HPDE6-E6E7 (cell line): ENCODE data around the gene EYA2.
A peak's percentile ranks its signal among the peaks of the same experiment; 100 is the strongest.

ENCODE experiments used
- DNase-seq: peaks from one replicate; pipeline ENCODE4 v3.0.0; 2011; ENCODE audit warnings: missing footprints; ENCODE audit errors: extremely low spot score

The EYA2 gene

GRCh38 chr20:47139934-47140535, 245.4 kb downstream of the EYA2 start:
- peak; percentile 62 for DNase-seq

DNA sequence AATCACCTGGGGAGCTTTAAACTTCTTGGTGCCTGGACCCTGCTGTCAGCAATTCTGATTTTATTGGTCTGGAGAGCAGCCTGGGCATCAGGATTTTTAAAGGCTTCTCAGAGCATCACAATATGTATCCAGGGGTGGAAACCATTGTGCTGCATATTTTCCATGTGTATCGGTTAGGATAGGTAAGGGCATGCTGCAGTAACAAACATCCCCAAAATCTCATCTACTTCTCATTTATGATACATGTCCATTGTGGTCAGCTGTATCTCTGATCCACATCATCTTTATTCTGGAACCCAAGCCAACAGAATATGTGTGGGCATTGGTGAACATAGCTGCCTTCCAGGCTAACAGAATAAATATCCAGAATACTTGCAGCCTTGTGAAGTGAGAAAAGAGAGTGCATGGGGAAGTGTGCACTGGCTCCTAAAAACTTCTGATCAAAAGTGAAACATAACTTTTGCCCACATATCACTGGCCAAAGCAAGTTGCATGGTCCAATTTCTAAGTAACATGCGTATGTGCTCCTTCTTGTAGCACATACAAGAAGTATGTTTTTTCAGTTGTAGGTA, 246.8 kb downstream of the EYA2 start:
- no peak for DNase-seq

GRCh38 chr20:47141941-47142773, 247.5 kb downstream of the EYA2 start:
- no peak for DNase-seq

GRCh38 chr20:47142774-47143170, 248.1 kb downstream of the EYA2 start:
- DNase-seq, result no peak

- DNase-seq, result no peak
Measured at GRCh38 chr20:47143657-47144056, 249.0 kb downstream of the EYA2 start.

GRCh38 chr20:47144463-47144862, 249.8 kb downstream of the EYA2 start:
- no peak for DNase-seq

GRCh38 chr20:47146686-47147085, 252.0 kb downstream of the EYA2 start:
- no peak for DNase-seq

- DNase-seq, result no peak
Measured at GRCh38 chr20:47148059-47148458, 253.4 kb downstream of the EYA2 start.

DNA sequence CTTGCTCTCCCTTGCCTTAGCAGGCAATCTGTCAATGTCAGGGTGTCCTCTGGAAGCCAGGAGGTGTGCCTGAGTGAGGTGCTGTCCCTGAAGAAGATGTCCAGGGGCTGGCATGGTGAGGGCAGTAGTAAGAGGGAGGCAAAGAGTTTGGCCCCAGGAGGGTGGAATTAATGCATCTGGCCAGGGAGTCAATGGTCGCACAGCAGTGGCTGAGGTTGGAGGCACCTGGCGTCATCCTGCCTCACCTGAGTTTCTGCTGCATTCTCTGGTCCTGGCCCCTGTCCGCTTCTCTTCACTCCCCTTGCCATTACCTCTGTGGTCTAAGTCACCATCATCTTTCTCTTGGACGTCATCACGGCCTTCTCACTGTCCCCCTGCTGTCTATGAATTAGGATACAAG, 255.3 kb downstream of the EYA2 start:
- no peak for DNase-seq

DNA sequence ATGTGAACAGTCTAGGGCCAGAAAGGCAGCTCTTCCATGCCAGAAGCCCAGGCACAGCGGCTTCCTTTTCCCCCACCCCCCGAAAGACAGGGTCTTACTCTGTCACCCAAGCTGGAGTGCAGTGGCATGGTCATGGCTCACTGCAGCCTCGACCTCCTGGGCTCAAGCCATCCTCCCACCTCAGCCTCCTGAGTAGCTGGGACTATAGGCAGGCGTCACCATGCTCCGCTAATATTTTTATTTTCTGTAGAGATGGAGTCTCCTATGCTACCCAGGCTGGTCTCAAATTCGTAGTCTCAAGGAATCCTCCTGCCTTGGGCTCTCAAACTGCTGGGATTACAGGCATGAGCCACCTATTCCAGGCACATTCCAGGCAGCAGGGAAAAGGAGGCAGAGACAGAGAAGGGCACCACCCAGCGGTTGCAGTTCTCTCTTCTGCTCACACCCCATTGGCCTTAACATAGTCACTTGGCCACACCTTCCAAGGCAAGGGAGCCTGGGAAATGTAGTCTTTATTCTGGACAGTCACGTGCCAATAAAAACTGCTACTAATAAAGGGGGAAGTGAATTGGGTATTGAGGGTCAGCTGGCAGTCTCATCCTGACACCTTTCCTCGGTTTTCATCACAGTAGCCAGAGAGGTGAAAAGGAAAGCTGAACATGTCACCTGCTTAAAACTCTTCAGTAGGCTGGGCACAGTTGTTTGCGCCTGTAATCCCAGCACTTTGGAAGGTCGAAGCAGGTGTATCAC, 255.9 kb downstream of the EYA2 start:
- DNase-seq, result peak; percentile 80

GRCh38 chr20:47152068-47152467, 257.4 kb downstream of the EYA2 start:
- DNase-seq, result no peak

GRCh38 chr20:47154089-47154488, 259.4 kb downstream of the EYA2 start:
- no peak for DNase-seq

- no peak for DNase-seq
Measured at GRCh38 chr20:47156301-47157137, 261.9 kb downstream of the EYA2 start.

DNA sequence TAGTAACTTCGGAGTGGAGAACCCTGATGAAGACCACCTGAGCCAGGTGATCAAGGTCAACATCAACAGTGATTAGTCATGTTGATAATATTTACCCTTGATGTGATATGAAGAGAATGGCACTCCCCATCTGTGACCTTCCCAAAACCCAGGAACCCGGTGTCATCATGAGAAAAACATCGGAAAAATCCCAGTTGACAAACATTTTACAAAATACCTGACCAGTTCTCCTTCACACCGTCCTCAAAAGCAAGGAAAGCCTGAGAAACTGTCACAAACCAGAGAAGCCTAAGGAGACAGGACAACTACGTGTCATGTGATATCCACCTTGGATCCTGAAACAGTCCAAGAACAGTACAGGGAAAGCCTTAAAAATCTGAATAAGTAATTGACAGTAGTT, 264.5 kb downstream of the EYA2 start:
- no peak for DNase-seq

- no peak for DNase-seq
Measured at GRCh38 chr20:47160240-47160639, 265.6 kb downstream of the EYA2 start.

DNA sequence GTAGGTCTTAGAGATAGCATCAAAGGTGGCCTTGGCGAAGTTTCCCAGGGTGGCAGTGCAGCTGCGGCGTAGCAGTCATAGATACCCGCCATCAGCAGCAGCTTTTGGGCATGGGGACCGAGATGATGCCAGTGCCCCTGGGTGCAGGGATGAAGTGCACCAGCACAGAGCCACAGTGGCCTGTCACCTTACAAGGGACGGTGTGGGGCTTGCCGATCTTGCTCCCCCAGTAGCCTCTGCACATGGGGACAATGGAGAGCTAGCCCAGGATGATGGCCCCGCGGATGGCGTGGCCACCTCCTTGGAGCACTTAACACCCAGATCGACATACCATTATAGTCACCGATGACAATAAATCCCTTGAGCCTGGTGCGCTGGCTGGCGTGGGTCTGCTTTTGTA, 266.3 kb downstream of the EYA2 start:
- DNase-seq, result no peak

DNA sequence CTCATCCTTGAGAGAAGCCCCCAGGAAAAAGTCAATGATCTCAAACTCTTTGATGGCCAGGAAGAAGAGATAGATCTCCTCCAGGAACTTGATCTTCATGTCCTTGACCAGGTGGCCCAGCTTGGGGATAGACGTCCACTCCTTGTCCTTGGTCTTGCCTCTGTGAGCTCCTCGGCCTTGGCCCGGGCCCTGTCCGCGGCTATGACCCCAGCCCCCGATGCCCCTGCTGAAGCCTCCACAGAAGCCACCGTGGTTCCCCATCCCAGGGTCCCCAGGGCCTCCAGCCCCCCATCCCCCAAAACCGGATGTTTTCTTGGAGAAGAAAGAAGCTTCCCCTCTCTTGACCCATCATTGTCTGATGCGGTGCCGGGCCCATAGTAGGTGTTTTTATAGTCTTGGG, 266.8 kb downstream of the EYA2 start:
- DNase-seq, result no peak

GRCh38 chr20:47164140-47164539, 269.5 kb downstream of the EYA2 start:
- DNase-seq, result no peak

- DNase-seq, result no peak
Measured at GRCh38 chr20:47165376-47165865, 270.8 kb downstream of the EYA2 start.

DNA sequence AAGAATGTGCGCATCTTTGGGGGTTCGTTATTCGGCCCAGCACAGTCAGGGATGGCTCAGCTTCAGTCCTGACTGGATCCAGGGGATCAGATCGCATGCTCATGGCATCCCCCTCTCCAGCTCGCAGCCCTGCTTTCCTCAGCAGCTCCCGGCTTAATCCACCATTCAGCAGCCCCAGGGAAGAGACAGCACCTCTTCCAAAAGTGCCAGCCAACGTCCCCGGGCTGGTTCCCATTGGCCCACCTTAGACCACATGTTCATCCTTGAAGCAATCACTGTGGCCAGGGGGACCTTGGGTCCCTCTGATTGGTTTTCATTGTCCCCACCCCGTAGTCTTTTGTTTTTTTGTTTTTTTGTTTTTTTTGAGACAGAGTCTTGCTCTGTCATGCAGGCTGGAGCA, 273.2 kb downstream of the EYA2 start:
- no peak for DNase-seq

- DNase-seq, result no peak
Measured at GRCh38 chr20:47172579-47172978, 277.9 kb downstream of the EYA2 start.
